GM12892 (cell line): ENCODE data around the gene EXOC6B.

ENCODE experiments used
- POLR2A ChIP-seq: IDR thresholded peaks from 2 replicates; pipeline ENCODE4 v1.6.1; 2011; ENCODE audit warnings: low read depth, low read length, control low read depth
- POLR2AphosphoS5 ChIP-seq: IDR thresholded peaks from 2 replicates; pipeline ENCODE4 v1.6.1; 2011; ENCODE audit warnings: low read depth, low read length, control low read depth
- TAF1 ChIP-seq: IDR thresholded peaks from 2 replicates; pipeline ENCODE4 v1.6.1; 2011; ENCODE audit warnings: low read depth, mild to moderate bottlenecking, control low read depth, low read length, borderline replicate concordance

- TF ChIP-seq POLR2A = no peak
- TF ChIP-seq TAF1 = no peak
- no peak for TF ChIP-seq POLR2AphosphoS5
Observed at GRCh38 chr2:72851333-72851732, 25.5 kb upstream of the EXOC6B start.
